ENCODE data around the gene DOCK3. TPM values are rescaled to one million over a fixed set of nuclear protein-coding genes. Genes with fewer than 3 reads are reported as not detected.
A peak's percentile ranks its signal among the peaks of the same experiment; 100 is the strongest.
"Not testable (repeated sequence)": the region's sequence is repeated elsewhere in the genome, so short reads cannot be mapped to it uniquely, and the experiment has no call there.

Gene DOCK3
- total RNA-seq, 1 donor from 2014 or later = 1.3 TPM

DNA sequence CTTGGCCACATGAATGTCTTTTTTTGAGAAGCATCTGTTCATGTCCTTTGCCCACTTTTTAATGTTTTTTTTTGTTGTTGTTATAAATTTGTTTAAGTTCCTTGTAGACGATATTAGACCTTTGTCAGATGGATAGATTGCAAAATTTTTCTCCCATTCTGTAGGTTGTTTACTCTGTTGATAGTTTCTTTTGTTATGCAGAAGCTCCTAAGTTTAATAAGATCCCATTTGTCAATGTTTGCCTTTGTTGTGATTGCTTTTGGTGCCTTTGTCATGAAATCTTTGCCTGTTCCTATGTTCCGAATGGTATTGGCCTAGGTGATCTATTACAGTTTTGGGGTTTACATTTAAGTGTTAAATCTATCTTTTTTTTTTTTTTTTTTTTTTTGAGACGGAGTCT is 116.2 kb downstream of the DOCK3 start:
- not testable (repeated sequence) for DNase-seq (ENCODE audit: low read depth)

DNA sequence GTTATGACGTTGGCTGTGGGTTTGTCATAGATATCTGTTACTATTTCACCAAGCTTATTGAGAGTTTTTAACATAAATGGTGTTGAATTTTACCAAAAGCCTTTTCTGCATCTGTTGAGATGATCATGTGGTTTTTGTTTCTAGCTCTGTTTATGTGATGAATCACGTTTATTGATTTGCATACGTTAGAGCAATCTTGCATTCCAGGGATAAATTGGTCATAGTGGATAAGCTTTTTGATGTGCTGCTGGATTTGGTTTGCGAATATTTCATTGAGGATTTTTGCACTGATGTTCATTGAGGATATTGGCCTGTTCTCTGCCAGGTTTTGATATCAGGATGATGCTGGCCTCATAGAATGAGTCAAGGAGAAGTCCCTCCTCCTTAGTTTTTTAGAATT is 117.8 kb downstream of the DOCK3 start:
- no peak for DNase-seq (ENCODE audit: low read depth)

DNA sequence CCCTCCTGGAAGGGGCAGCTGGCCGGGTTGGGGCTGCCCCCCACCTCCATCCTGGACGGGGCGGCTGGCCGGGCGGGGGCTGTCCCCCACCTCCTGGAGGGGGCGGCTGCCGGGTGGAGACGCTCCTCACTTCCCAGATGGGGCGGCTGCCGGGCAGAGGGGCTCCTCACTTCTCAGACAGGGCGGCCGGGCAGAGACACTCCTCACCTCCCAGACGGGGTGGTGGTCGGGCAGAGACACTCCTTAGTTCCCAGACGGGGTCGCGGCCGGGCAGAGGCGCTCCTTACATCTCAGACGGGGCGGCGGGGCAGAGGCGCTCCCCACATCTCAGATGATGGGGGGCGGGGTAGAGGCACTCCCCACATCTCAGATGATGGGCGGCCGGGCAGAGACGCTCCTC is 129.1 kb downstream of the DOCK3 start:
- not testable (repeated sequence) for DNase-seq (ENCODE audit: low read depth)

DNA sequence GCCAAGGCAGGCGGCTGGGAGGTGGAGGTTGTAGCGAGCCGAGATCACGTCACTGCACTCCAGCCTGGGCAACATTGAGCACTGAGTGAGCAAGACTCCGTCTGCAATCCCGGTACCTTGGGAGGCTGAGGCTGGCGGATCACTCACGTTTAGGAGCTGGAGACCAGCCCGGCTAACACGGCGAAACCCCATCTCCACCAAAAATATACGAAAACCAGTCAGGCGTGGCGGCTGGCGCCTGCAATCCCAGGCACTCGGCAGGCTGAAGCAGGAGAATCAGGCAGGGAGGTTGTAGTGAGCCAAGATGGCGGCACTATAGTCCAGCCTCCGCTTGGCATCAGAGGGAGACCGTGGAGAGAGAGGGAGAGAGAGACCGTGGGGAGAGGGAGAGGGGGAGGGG is 129.6 kb downstream of the DOCK3 start:
- not testable (repeated sequence) for DNase-seq (ENCODE audit: low read depth)

DNA sequence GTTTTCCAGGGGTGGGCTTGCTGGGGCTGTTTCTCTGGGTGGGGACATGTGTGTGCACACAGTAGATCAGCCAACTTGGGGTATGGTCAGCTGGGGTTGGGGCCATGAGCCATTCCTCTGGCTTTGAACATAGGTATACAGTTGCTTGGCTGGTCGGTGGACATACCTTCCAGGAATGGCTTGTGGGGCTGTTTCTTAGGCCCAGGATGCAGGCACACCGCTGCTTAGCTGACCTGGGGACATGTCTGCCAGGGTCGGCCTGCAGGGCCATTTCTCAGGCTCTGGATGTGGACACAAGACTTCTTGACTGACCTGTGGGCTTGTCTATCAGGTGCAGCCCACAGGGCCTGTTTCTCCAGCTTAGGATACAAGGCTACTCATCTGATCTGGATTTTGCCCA is 130.6 kb downstream of the DOCK3 start:
- DNase-seq (ENCODE audit: low read depth) = no peak

DNA sequence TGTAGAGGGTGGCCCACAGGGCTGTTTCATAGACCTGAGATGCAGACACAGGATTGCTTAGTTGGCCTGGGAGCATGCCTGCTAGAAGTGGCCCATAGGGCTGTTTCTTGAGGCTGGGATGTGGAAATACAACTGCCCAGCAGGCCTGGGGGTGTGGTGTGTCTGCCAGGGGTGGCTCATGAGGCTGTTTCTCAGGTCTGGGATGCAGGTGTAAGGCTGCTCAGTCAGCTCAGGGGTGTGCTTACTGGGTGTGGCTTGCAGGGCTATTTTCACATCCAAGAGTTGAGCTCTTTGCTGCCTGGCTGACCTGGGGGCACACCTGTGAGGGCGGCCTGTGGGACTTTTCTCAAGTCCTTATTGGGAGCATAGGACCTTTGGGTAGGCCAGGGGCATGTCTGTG is 131.3 kb downstream of the DOCK3 start:
- no peak for DNase-seq (ENCODE audit: low read depth)

DNA sequence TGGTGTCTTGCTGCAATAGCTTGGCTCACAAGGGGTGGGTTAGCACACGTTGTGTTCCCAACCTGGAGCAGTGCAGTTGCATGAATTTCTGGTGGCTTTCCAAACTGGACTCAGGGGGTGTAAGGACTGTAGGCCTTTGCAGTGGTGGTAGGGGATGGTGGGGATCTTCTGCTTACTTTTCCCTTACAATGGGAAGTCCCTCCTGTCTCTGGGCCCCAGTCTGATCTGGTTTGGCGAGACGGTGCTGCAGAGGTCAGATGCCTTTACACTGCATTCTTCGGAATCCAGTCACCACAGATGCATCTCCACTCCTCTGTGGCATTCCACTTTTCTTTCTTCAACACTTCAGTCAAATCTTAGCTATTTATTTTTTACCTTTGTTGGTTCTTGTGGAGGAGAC is 132.1 kb downstream of the DOCK3 start:
- DNase-seq (ENCODE audit: low read depth) = peak; percentile 1

DNA sequence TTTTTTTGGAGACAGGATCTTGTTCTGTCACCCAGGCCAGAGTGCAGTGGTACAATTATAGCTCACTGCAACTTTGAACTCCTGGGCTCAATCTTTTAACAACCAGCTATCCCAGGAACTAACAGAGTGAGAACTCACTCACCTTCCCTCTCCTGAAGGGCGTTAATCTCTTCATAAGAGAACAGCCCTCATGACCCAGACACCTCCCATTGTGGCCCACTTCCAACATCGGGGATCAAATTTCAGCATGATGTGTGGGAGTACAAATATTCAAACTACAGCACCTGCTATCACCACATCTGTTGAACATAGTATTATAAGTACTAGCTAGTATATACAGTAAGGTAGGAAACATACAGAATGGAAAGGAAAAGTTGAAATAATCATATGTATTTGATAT is 132.5 kb downstream of the DOCK3 start:
- DNase-seq (ENCODE audit: low read depth) = peak; percentile 30

DNA sequence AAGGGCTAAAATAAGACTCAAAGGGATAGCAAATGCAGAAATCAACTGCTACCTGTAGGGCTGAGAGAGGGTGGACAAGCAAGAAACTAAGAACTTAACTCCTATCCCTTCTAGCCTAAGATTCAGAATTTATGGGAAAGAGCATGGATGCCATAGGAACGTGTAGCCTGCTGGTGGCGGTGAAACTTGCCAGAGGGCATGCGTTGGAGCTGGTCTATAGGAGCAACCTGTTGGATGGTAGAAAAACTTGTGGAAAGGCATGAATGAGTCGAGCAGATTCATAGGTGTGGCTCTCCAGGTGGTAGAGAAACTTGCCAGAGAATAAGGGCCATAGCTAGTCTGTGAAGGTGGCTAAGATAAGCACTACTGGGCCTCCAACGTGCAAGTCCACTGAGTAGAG is 137.2 kb downstream of the DOCK3 start:
- no peak for DNase-seq (ENCODE audit: low read depth)

DNA sequence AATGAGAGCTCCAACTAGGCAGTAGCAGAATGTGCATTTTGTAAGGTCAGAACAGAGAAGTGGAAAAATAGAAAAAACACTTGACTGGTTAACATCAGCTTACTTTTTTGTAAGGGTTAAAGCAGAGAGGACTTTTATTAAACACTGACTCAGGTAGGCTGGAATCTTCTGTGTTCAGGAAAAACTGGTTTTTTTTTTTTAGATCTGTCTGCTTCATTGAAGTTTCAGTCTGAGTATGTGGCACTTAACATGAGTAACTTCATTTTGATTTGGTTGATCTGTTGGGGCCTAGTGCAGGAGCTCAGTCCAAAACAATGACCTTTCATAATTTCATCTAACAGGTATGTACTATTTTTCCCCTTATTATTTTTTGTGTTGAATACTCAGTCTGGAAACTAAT is 141.1 kb downstream of the DOCK3 start:
- no peak for DNase-seq (ENCODE audit: low read depth)

DNA sequence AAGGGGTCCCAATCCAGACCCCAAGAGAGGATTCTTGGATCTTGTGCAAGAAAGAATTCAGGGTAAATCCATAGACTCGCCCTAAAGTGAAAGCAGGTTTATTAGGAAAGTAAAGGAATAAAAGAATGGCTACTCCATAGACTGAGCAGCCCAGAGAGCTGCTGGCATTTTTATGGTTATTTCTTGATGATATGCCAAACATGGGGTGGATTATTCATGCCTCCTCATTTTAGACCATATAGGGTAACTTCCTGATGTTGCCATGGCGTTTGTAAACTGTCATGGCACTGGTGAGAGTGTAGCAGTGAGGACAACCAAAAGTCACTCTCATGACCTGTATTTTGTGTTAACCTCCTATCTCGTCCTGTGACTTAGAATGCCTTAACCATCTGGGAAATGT is 142.2 kb downstream of the DOCK3 start:
- no peak for DNase-seq (ENCODE audit: low read depth)

DNA sequence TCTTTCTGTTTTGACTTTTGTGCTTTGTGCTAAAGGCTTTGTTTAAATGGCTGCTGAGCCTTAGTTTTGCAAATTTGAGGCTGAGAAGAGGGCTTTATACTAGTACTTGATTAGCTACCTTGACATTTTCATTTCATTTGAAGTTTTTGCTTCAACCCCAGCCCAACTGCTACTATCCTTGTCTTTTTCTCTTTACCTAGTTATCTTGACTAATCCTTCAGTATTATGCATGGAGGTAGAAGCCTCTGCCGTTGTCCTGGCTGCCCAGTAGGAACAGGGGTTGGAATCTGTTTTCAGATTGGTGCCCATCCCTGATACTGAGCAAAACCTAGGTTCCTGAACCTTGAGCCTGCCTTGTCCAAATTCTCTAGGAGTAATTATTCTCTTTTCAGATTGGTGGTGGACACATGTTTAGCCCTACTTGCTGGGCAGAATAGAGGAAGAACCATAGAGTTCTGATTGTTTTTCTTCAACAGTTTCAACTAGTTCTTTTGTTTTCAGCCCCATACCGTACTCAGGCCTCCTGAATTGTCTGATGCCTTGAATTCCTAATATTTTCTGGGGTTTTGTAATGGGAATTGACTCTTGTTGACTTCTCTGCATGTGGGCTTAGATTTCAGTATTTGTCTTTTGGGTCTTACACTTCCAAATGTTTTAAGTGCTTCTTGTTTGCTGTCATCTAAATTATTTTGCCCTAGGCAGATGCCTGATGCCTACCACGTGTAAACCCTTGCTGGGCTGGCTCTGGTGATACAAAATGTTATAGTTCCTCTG is 143.2 kb downstream of the DOCK3 start:
- no peak for DNase-seq (ENCODE audit: low read depth)

DNA sequence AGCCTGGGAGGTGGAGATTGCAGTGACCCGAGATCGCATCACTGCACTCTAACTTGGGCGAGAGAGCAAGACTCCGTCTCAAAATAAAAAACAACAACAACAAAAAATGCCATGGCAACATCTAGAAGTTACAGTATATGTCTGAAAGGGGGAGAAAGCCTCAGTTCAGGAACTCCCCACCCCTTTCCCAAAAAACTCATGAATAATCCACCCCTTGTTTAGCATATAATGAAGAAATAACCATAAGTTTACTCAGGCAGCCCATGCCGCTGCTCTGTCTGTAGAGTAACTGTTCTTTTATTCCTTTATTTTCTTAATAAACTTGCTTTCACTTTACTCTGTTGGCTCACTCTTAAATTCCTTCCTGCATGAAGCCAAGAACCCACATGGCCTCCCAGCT is 145.2 kb downstream of the DOCK3 start:
- no peak for DNase-seq (ENCODE audit: low read depth)

DNA sequence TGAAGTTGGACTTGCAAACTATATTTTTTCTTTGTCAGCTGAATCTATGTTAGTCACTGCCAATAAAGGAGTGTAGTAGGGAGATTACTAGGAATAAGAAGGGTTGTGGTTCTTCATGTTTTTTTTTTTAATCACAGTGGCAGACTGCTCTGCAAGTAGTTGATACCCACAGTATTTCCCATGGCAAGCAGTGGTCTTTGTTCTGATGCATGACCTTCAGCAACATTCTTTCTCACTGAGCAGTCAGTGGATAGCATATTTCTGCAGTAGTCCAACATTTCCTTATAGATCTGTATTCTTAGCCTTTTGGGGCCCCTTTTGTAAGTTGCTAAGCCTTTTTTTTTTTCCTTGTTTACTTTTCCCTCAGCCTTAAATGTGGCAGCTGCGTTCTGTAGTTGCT is 151.1 kb downstream of the DOCK3 start:
- DNase-seq (ENCODE audit: low read depth) = no peak

DNA sequence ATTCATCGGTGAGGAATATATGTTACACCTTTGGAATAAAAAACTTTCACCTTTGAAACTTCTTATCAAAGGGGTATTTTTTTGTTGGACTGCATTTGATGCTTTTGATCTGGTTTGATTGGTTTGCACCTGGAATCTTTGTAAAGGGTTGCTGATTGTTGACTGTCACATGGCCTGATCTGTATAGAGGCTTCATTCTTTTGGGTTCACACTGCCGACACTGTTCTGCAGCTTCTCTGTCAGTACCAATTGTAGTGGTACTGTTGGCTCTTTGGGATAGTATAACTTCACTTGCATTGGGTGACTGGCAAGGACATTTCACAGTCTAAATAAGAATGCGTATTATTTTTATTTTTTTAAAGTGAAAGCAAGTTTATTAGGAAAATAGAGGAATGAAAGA is 155.7 kb downstream of the DOCK3 start:
- DNase-seq (ENCODE audit: low read depth) = no peak

DNA sequence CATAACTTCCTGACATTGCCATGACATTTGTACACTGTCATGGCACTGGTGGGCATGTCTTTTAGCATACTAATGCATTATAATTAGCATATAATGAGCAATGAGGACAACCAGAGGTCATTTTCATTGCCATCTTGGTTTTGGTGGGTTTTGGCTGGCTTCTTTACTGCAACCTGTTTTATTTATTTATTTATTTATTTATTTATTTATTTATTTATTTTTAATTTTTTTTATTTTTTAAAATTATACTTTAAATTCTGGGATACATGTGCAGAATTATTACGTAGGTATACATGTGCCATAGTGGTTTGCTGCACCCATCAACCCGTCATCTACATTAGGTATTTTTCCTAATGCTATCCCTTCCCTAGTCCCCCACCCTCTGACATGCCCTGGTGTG is 156.3 kb downstream of the DOCK3 start:
- not testable (repeated sequence) for DNase-seq (ENCODE audit: low read depth)

DNA sequence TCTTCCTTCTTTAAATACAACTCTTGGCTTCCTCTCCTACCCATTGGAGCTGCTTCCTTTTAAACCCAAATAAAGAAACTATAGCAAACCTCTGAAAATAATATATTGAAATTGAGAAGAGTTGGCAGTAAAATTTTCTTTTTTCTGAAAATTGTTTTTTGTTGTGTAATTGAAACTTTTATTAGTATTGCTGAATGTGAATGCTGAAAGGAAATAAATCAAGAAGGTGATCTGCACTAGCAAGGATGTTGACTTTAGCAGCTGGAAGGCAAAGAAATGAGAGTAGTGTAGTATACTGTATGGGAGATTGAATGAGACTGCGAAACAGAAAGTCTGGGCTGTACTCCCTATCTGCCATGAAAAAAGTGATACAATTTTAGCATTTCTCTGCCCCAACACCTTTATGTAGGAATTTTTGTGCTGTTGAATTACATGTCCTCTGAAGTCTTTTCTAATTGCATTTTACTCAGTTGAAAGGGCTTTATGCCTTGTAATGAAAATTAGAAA is 166.3 kb downstream of the DOCK3 start:
- no peak for DNase-seq (ENCODE audit: low read depth)

DNA sequence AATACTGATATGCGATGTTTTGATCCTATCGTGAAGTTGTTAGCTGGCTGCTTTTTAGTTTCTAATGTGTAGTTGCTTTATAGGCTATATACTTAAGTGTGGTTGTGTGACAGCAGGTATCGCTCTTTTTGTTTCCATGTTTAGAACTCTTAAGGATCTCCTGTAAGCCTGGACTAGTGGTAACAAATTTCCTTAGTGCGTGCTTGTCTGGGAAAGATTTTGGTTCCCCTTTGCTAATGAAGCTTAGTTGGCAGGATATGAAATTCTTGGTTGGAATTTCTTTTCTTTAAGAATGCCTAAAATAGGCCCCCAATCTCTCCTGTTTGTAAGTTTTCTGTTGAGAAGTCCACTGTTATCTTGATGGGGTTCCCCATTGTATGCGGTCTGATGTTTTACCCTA is 173.6 kb downstream of the DOCK3 start:
- no peak for DNase-seq (ENCODE audit: low read depth)

DNA sequence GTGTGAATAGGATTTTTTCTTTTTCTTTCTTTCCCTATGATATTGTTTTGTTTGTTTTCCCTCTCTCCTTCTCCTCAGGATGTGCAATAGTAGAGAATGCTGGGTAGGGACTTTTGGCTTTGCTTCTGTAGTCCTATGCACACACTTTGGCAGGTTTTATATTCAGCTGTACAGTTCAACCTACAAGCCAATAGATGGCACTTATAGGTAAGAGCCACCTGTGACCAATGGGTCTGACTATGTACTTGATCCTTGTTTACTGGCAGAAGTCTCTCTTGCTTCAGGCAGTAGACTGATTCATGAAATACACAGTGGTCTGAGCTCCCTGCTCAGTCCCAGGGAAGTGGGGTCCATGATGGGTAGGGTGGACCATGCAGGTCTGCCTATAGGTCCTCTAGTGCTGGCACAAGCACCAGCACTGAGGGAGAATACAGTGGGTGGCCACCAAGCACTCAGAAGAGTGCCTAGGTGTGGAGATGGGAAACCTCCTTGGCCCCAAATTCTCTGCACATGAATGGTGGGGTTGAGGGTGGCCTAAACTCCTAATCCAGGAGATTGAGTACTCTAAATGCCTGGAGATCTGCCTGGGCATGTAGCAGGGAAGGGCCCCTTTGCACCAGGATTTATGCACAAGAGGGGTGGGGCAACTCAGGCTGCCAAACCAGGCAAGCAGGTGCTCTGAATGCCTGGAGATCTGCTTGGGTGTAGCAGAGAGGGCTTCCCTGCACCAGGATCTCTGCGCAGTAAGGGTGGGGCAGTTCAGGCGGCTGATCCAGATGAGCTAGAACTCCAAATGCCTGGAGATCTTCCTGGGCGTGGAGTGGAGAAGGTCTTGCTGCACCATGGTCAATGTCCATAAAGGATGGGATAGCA is 176.1 kb downstream of the DOCK3 start:
- DNase-seq (ENCODE audit: low read depth) = no peak

DNA sequence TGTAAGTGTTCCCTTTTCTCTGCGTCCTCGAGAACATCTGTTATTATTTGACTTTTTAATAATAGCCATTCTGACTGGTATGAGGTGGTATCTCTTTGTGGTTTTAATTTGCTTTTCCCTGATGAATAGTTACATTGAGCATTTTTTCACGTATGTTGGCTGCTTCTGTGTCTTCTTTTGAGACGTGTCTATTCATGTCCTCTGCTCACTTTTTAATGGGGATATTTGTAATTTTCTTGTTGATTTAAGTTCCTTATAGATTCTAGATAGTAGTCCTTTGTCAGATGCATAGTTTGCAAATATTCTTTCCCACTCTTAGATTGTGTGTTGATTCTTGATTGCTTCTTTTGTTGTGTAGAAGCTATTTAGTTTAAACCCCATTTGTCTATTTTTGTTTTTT is 179.2 kb downstream of the DOCK3 start:
- no peak for DNase-seq (ENCODE audit: low read depth)

DNA sequence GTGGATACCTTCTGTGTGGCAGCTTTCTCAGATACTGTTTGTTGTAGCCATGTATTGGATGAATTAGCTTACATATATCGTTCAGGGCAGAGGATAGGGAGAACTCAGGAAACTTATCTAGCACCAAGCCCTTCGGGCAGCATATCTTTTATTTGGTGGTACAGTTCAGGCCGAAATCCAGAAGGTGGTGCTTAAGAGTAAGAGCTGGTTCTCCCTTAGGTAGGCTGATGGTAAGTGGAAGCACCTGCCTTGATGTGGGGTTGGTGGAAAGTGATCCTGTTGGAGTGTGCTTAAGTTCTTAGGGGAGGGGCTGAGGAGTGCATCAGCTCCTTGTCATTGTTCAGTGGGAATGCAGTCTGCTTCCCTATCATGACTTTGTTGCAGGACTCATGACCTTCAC is 187.5 kb downstream of the DOCK3 start:
- DNase-seq (ENCODE audit: low read depth) = no peak

DNA sequence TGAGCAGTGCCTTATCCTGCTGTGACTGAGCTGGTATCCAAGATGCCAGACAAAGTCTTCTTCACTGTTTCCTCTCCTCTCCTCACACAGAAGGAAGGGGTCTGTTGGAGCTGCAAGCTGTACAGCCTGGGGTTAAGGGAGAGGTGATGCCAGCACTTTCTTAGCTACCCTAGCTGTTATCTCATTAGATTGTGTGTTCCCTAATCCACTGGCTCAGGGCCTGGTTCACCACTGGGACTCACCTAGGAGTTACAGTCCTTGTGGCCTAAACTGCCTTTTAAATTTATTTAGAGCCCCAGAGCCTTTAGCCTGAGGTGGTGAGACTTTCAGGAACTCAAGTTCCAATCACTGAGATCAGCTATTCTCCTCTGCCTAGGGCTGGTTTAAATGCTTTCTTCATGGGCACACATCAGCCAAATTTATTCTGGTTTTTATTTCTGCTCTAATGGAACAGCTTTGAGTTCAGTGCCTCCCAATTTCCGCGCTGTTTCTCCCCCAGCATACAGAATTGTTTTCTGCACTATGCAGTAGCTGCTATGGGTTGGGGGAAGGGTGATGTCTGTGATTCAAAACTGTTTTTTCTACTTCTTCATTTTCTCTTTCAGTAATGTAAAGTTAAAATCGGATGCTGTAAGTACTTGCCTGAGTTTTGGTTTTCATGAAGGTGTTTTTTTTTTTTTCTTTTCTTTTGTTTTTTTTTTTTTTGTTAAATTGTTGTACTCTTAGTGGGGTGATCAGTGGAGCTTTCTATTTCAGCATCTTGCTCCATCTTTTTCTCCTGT is 198.8 kb downstream of the DOCK3 start:
- no peak for DNase-seq (ENCODE audit: low read depth)
